ENCODE results near the gene FANCD2.

FANCD2 gene

GRCh38 chr3:10026084-10026890 is at the start of gene FANCD2:
TSS of gene FANCD2 (plus strand) at chr3:10026437. CDS start at chr3:10028658, 2,221 bp downstream.
- TF ChIP-seq, protein P1, sequence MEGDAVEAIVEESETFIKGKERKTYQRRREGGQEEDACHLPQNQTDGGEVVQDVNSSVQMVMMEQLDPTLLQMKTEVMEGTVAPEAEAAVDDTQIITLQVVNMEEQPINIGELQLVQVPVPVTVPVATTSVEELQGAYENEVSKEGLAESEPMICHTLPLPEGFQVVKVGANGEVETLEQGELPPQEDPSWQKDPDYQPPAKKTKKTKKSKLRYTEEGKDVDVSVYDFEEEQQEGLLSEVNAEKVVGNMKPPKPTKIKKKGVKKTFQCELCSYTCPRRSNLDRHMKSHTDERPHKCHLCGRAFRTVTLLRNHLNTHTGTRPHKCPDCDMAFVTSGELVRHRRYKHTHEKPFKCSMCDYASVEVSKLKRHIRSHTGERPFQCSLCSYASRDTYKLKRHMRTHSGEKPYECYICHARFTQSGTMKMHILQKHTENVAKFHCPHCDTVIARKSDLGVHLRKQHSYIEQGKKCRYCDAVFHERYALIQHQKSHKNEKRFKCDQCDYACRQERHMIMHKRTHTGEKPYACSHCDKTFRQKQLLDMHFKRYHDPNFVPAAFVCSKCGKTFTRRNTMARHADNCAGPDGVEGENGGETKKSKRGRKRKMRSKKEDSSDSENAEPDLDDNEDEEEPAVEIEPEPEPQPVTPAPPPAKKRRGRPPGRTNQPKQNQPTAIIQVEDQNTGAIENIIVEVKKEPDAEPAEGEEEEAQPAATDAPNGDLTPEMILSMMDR (IDR thresholded peaks at IDR 0.05) = no peak

GRCh38 chr3:9976721-9977709 is 49.2 kb upstream of the FANCD2 start:
- TF ChIP-seq, protein P1 (IDR thresholded peaks at IDR 0.05) = no peak

DNA sequence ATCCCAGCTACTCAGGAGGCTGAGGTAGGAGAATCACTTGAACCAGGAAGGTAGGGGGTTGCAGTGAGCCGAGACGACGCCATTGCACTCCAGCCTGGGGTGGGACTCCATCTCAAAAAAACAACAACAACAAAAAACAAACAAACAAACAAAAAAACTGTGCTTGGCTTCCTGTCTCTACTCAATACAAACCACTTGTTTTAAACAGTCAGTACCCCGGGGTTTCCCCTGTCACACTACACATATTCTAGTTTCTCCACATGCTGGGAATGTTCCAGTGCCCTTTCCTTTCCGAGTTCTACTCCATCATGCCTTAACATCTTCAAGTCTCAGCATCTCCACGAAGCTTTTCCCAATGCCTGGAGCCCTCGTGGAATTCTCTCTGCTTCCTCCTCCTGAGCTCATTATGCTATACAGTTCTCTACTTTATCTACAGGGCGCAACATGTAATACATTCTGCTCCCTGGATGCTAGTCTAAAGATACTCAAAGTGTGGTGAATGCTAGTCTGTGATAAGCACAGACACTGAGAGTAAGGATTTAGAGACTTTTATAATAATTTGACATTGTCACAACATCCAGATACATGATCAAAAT is 47.4 kb upstream of the FANCD2 start:
- TF ChIP-seq, protein P1 (IDR thresholded peaks at IDR 0.05) = no peak

GRCh38 chr3:9980251-9980650 is 46.0 kb upstream of the FANCD2 start:
- TF ChIP-seq, protein P1 (IDR thresholded peaks at IDR 0.05) = no peak

- TF ChIP-seq, protein P1 (IDR thresholded peaks at IDR 0.05) = no peak
Observed at GRCh38 chr3:9986230-9986725, 40.0 kb upstream of the FANCD2 start.

DNA sequence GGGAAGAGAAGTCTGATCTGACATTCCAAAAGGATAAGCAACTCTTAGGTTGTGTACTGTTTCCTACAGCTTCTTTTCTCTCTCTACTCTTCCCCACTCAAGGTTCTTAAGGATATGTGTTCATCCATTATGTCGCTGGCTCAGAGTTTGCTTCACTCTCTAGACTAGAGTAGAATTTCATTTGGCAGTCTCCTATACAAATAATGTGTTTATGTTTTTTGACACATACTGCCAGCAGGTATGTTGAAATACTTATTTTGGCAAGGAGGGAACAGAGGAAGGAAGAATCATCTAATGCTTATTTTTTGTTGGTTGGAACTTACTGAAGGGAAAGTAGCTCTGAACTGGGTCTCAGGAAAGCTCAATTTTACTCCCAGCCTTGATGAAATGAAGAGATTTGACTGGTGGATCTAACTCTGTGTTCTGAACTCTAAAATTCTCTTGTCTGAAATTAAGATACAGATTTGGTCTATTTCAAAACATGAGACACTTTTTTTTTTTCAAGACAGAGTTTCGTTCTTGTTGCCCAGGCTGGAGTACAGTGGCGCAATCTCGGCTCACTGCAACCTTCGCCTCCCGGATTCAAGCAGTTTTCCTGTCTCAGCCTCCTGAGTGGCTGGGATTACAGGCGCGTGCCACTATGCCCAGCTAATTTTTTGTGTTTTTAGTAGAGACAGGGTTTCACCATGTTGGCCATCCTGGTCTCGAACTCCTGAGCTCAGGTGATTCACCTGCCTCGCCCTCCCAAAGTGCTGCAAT is 32.0 kb upstream of the FANCD2 start:
- TF ChIP-seq, protein P1 (IDR thresholded peaks at IDR 0.05) = no peak
